Measurements from ENCODE around the gene ARHGAP28. TPM values are rescaled to one million over a fixed set of nuclear protein-coding genes. Genes with fewer than 3 reads are reported as not detected.
"Not testable (repeated sequence)": the region's sequence is repeated elsewhere in the genome, so short reads cannot be mapped to it uniquely, and the experiment has no call there.

The ARHGAP28 gene
- total RNA-seq, 2 experiments from 2014 or later, result not detected

DNA sequence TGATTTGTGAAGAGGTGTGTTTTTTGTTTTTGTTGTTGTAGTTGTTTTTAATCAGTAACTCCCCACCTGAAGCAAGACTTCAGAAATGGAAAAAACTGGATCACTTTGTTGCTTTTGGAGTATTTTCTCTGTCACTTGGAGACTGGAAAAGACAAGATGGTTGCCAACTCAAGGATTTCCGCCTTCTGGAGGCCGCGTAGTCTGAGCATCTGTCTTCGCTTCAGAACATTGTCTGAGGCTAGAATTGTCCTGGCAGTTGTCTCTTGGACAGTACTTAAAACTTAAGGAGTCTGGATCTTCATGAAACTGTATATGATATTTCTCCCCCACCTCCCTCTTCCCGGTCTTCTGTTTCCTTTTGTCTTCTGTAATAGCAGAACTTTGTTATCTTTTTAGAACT lies 67.7 kb downstream of the ARHGAP28 start:
- ATAC-seq (ENCODE audit: poor library complexity), result no peak
- no peaks in the 10 kb centered on the region for H3K4me1 Mint-ChIP-seq (ENCODE audit: low read depth)

DNA sequence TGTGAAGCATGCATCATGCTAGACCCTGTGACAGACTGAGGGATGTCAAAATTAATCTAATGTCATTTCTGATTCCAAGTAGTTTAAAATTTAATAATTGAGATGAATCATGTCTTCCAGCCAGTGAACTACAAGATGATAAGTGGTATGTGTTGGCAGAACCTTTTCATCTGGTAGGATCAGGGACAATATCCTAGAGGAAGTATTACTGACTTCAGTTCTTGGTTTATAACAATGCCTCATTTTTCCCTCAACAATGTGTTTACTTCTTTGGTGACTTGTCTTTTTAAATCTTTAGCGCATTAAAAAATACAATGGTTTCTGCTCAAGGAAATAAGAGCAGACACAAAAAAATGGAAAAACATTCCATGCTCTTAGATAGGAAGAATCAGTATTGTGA lies 69.4 kb downstream of the ARHGAP28 start:
- H3K9me3 Mint-ChIP-seq, result peaks cover 4% of the 10 kb centered on the region
- no peaks in the 10 kb centered on the region for H3K4me1 Mint-ChIP-seq (ENCODE audit: low read depth)
- H3K27me3 Mint-ChIP-seq, result no peaks in the 10 kb centered on the region
- intact Hi-C loops (cut with DNase I, micrococcal nuclease), result no loop called here
- no peak overlapping the region for H3K4me3 Mint-ChIP-seq
- TF ChIP-seq, protein P1, sequence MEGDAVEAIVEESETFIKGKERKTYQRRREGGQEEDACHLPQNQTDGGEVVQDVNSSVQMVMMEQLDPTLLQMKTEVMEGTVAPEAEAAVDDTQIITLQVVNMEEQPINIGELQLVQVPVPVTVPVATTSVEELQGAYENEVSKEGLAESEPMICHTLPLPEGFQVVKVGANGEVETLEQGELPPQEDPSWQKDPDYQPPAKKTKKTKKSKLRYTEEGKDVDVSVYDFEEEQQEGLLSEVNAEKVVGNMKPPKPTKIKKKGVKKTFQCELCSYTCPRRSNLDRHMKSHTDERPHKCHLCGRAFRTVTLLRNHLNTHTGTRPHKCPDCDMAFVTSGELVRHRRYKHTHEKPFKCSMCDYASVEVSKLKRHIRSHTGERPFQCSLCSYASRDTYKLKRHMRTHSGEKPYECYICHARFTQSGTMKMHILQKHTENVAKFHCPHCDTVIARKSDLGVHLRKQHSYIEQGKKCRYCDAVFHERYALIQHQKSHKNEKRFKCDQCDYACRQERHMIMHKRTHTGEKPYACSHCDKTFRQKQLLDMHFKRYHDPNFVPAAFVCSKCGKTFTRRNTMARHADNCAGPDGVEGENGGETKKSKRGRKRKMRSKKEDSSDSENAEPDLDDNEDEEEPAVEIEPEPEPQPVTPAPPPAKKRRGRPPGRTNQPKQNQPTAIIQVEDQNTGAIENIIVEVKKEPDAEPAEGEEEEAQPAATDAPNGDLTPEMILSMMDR (IDR thresholded peaks at IDR 0.05), result no peak
- CTCF ChIA-PET, result no interaction called here
- Histone ChIP-seq H3K4me1 (ENCODE audit: insufficient read depth, low read length) (no peaks in the 10 kb centered on the region), H3K4me3 (ENCODE audit: low read length) (no peak overlapping the region), H3K27ac (ENCODE audit: low read depth in 1 of 2, low read length in 2 of 2) (no peak overlapping the region), H3K9me3 (ENCODE audit: control insufficient read depth in 1 of 2, insufficient read depth in 1 of 2, low read length in 2 of 2) (peaks cover 0 to 11% of the 10 kb centered on the region in 2 experiments), H3K36me3 (ENCODE audit: insufficient read depth, low read length) (no peaks in the 10 kb centered on the region), H3K27me3 (ENCODE audit: control insufficient read depth in 1 of 2, insufficient read depth in 2 of 2, low read length in 2 of 2) (no peaks in the 10 kb centered on the region)
- H3K27ac Mint-ChIP-seq, result no peak overlapping the region
- ATAC-seq (ENCODE audit: poor library complexity) (no peak), DNase-seq (no peak)
- POLR2A ChIA-PET, result no interaction called here
- no peaks in the 10 kb centered on the region for H3K36me3 Mint-ChIP-seq (ENCODE audit: low read depth)

More for the DNA sequence above, 67.7 kb downstream of the ARHGAP28 start:
- intact Hi-C loops (cut with DNase I, micrococcal nuclease), result no loop called here
- CTCF ChIA-PET, result no interaction called here
- POLR2A ChIA-PET, result no interaction called here
- Histone ChIP-seq H3K27ac (ENCODE audit: low read depth in 1 of 2, low read length in 2 of 2) (no peak overlapping the region), H3K4me3 (ENCODE audit: low read length) (no peak overlapping the region), H3K36me3 (ENCODE audit: insufficient read depth, low read length) (no peaks in the 10 kb centered on the region), H3K9me3 (ENCODE audit: control insufficient read depth in 1 of 2, insufficient read depth in 1 of 2, low read length in 2 of 2) (peaks cover 0 to 8% of the 10 kb centered on the region in 2 experiments), H3K27me3 (ENCODE audit: control insufficient read depth in 1 of 2, insufficient read depth in 2 of 2, low read length in 2 of 2) (no peaks in the 10 kb centered on the region), H3K4me1 (ENCODE audit: insufficient read depth, low read length) (no peaks in the 10 kb centered on the region)
- Mint-ChIP-seq H3K36me3 (ENCODE audit: low read depth) (no peaks in the 10 kb centered on the region), H3K9me3 (peaks cover 4% of the 10 kb centered on the region), H3K4me3 (no peak overlapping the region), H3K27ac (no peak overlapping the region), H3K27me3 (no peaks in the 10 kb centered on the region)
- TF ChIP-seq, protein P1 (IDR thresholded peaks at IDR 0.05), result no peak
- DNase-seq, result no peak

DNA sequence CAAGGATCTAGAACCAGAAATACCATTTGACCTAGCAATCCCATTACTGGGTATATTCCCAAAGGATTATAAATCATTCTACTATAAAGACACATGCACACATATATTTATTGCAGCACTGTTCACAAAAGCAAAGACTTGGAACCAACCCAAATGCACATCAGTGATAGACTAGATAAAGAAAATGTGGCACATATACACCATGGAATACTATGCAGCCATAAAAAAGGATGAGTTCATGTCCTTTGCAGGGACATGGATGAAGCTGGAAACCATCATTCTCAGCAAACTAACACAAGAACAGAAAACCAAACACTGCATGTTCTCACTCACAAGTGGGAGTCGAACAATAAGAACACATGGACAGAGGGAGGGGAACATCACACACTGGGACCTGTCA lies 70.8 kb downstream of the ARHGAP28 start:
- H3K4me3 ChIP-seq (ENCODE audit: low read length); H3K9me3 Mint-ChIP-seq; H3K4me1 Mint-ChIP-seq (ENCODE audit: low read depth); CTCF ChIA-PET; H3K27me3 ChIP-seq (ENCODE audit: control insufficient read depth in 1 of 2, insufficient read depth in 2 of 2, low read length in 2 of 2); intact Hi-C loops (cut with DNase I, micrococcal nuclease); H3K36me3 ChIP-seq (ENCODE audit: insufficient read depth, low read length); H3K27me3 Mint-ChIP-seq; DNase-seq; H3K27ac Mint-ChIP-seq; H3K4me1 ChIP-seq (ENCODE audit: insufficient read depth, low read length); H3K27ac ChIP-seq (ENCODE audit: low read depth in 1 of 2, low read length in 2 of 2); ATAC-seq (ENCODE audit: poor library complexity); H3K4me3 Mint-ChIP-seq; POLR2A ChIA-PET; H3K36me3 Mint-ChIP-seq (ENCODE audit: low read depth): not testable (repeated sequence)
- H3K9me3 ChIP-seq (ENCODE audit: control insufficient read depth in 1 of 2, insufficient read depth in 1 of 2, low read length in 2 of 2), result peaks cover 0 to 11% of the 10 kb centered on the region in 2 experiments

DNA sequence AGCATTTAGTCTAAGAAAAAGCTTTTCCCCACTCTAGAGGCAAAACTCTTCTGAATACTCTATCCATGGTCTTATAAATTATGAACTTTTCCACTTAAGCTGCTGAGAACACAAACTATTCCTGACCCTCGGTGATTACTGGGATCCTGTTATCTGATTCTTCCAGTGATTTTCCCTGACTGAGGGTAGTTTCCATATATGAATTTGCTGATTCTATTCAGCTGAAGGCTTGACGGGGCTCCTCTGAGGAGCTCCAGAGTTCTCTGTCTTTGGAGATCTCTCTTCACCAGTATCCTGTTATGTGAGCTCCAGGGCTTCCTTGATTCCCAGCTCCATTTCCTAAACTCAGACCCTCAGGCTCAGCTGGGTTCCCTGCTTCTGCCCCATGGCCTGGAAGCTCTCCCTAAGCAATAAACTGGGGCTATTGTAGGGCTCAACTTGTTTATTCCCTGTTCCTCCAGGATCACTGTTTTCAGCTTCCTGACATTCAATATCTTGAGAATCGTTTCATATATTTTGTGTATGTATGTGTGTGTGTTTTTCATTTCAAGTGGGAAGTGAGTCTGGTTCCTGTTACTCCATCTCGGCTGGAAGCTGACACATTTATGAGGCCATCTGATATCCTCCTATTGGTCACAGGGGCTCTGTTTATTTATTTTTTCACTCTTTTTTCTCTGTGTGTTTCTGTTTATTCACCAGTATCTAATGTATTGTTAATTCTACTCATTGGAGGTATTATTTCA lies 78.2 kb downstream of the ARHGAP28 start:
- DNase-seq (no peak), ATAC-seq (ENCODE audit: poor library complexity) (no peak)
- ChIA-PET CTCF (no interaction called here), POLR2A (no interaction called here)
- TF ChIP-seq, protein P1 (IDR thresholded peaks at IDR 0.05), result no peak
- no peaks in the 10 kb centered on the region for H3K4me1 ChIP-seq (ENCODE audit: insufficient read depth, low read length)
- Mint-ChIP-seq H3K27ac (no peak overlapping the region), H3K36me3 (ENCODE audit: low read depth) (no peaks in the 10 kb centered on the region), H3K27me3 (peaks cover 4% of the 10 kb centered on the region), H3K9me3 (peaks cover 11% of the 10 kb centered on the region), H3K4me1 (ENCODE audit: low read depth) (no peaks in the 10 kb centered on the region), H3K4me3 (no peak overlapping the region)
- no peak overlapping the region for H3K27ac ChIP-seq (ENCODE audit: low read depth in 1 of 2, low read length in 2 of 2)
- H3K36me3 ChIP-seq (ENCODE audit: insufficient read depth, low read length), result no peaks in the 10 kb centered on the region
- no peak overlapping the region for H3K4me3 ChIP-seq (ENCODE audit: low read length)
- peaks cover 0 to 3% of the 10 kb centered on the region in 2 experiments for H3K9me3 ChIP-seq (ENCODE audit: control insufficient read depth in 1 of 2, insufficient read depth in 1 of 2, low read length in 2 of 2)
- no peaks in the 10 kb centered on the region for H3K27me3 ChIP-seq (ENCODE audit: control insufficient read depth in 1 of 2, insufficient read depth in 2 of 2, low read length in 2 of 2)
- intact Hi-C loops (cut with DNase I, micrococcal nuclease), result no loop called here
